Right atrium auricular region (tissue), 2 donors: ENCODE data around the gene LARP4B. TPM values are rescaled to one million over a fixed set of nuclear protein-coding genes. Genes with fewer than 3 reads are reported as not detected.

Source experiments
- DNase-seq: peaks from one replicate; pipeline ENCODE4 v3.0.0-alpha.2; 2019; ENCODE audit warnings: low spot score
- H3K27ac ChIP-seq, 2 donors: fragments of 200-600 bp; sonication (generic); 1 replicate in 1 of 2; 2 replicates in 1 of 2; pipeline ENCODE4 v1.5.1; 2016 to 2019
- H3K27me3 ChIP-seq, 2 donors: fragments of 200-600 bp; sonication (generic); one replicate each; pipeline versions ENCODE4 v1.5.1 to v1.6.0; 2017 to 2019
- H3K36me3 ChIP-seq: fragments of 200-600 bp; sonication (generic); one replicate; pipeline ENCODE4 v1.5.1; 2016
- H3K4me1 ChIP-seq, 2 donors: fragments of 200-600 bp; sonication (generic); one replicate each; pipeline versions ENCODE4 v1.5.1 to v1.6.0; 2017 to 2019
- H3K4me3 ChIP-seq, 2 donors: fragments of 200-600 bp; sonication (generic); 1 replicate in 1 of 2; 2 replicates in 1 of 2; pipeline ENCODE4 v1.5.1; 2017 to 2019; ENCODE audit warnings: mild to moderate bottlenecking in 1 of 2, moderate library complexity in 1 of 2
- H3K9me3 ChIP-seq, 2 donors: fragments of 200-600 bp; sonication (generic); one replicate each; pipeline ENCODE4 v1.5.1; 2019
- CTCF ChIP-seq, 2 donors: fragments of 200-600 bp; sonication (generic); IDR thresholded peaks; one replicate each; pipeline ENCODE4 v1.5.1; 2019; ENCODE audit warnings: antibody characterized with exemption in 2 of 2
- total RNA-seq, 2 donors: library from RNA; depleted of rRNA; stranded (reverse); fragments of >200 nt; gene quantifications; one replicate each; pipeline ENCODE4 v1.1.0, GENCODE V29; 2016

The LARP4B gene
- total RNA-seq, 2 donors from 2014 or later: 24.2 to 26.1 TPM

GRCh38 chr10:760622-761021 is 170.9 kb downstream of the LARP4B start:
- H3K27me3 ChIP-seq: no peaks in the 10 kb centered on the region
- H3K4me3 ChIP-seq: no peak overlapping the region
- H3K9me3 ChIP-seq: peaks cover 5 to 25% of the 10 kb centered on the region in 2 donors
- H3K4me1 ChIP-seq: no peaks in the 10 kb centered on the region
- no peak overlapping the region for H3K27ac ChIP-seq
- TF ChIP-seq CTCF (IDR thresholded peaks at IDR 0.05): no peak
- no peaks in the 10 kb centered on the region for H3K36me3 ChIP-seq
- no peak for DNase-seq

DNA sequence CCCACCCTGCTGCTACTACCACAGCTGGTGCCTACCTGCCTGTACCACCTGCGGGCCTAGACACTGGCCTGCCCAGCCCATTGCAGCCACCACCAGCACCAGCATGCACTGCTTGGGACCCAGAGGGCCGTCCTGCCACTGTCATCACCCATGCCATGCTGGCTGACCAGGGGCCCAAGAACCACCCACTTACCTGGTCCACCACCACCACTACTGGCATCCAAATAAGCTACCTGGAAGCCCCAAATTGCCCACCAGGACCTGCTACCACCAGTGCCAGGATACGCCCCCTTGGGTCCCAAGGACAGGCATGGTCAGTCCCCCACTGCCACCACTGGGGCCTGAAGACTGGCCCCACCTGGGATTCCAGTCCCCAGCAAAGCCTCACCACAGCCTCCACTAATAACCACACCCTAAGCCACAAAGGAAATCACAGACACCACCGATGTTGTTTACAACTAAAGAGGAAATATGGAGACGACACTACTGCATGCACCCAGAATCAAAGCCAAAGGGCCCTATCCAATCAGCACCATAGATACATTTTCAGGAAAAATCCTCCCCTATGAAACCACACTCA is 171.5 kb downstream of the LARP4B start:
- TF ChIP-seq CTCF (IDR thresholded peaks at IDR 0.05): no peak
- H3K4me1 ChIP-seq: no peaks in the 10 kb centered on the region
- no peak overlapping the region for H3K27ac ChIP-seq
- peaks cover 5 to 30% of the 10 kb centered on the region in 2 donors for H3K9me3 ChIP-seq
- no peaks in the 10 kb centered on the region for H3K36me3 ChIP-seq
- no peak for DNase-seq
- no peaks in the 10 kb centered on the region for H3K27me3 ChIP-seq
- H3K4me3 ChIP-seq: no peak overlapping the region

Other genes starting within 250 kb of the LARP4B start
- 10 to 100 TPM; 21.1 to 23.8 TPM for gene DIP2C, start 242.0 kb downstream of the LARP4B start, total RNA-seq
- gene GTPBP4, start 56.7 kb upstream of the LARP4B start, total RNA-seq: 10 to 100 TPM; 14.4 to 14.6 TPM
- gene IDI2, start 94.2 kb upstream of the LARP4B start, total RNA-seq: under 1 TPM in 1 of 2 donors, not detected in 1; 0.24 TPM
- 10 to 100 TPM; 16.7 to 24.3 TPM for gene IDI1, start 117.4 kb upstream of the LARP4B start, total RNA-seq
- gene WDR37, start 124.7 kb upstream of the LARP4B start, total RNA-seq: 10 to 100 TPM; 19.4 to 20.2 TPM